Sigmoid colon (tissue), 7 donors: Measurements from ENCODE around the gene ADARB2. TPM values are rescaled to one million over a fixed set of nuclear protein-coding genes. Genes with fewer than 3 reads are reported as not detected.

Experiments
- DNase-seq: peaks from one replicate; pipeline ENCODE4 v3.0.0-alpha.2; 2019
- H3K27ac ChIP-seq, 4 donors: fragments of 200-600 bp; sonication (generic); one replicate each; pipeline ENCODE4 v1.5.1; 2016 to 2019; ENCODE audit warnings: mild to moderate bottlenecking in 1 of 4
- H3K27me3 ChIP-seq, 3 donors: fragments of 200-600 bp; sonication (generic); one replicate each; pipeline ENCODE4 v1.5.1; 2019; ENCODE audit warnings: mild to moderate bottlenecking in 1 of 3
- H3K36me3 ChIP-seq, 4 donors: fragments of 200-600 bp; sonication (generic); one replicate each; pipeline ENCODE4 v1.5.1; 2016 to 2019
- H3K4me1 ChIP-seq, 4 donors: fragments of 200-600 bp; sonication (generic); one replicate each; pipeline ENCODE4 v1.5.1; 2017 to 2019
- H3K4me3 ChIP-seq, 4 donors: fragments of 200-600 bp; sonication (generic); one replicate each; pipeline ENCODE4 v1.5.1; 2017 to 2019; ENCODE audit warnings: mild to moderate bottlenecking in 2 of 4, moderate library complexity in 1 of 4
- H3K9me3 ChIP-seq, 4 donors: fragments of 200-600 bp in 3 of 4; sonication (generic) in 3 of 4; one replicate each; pipeline versions ENCODE4 v1.5.1 to v1.6.1; 2013 to 2019
- CTCF ChIP-seq, 4 experiments: fragments of 450-650 bp in 3 of 4; fragments of 200-600 bp in 1 of 4; IDR thresholded peaks; one replicate each; pipeline ENCODE4 v1.5.1; 2016 to 2019; ENCODE audit warnings: antibody characterized with exemption in 4 of 4, mild to moderate bottlenecking in 3 of 4, moderate library complexity in 2 of 4
- EP300 ChIP-seq, 4 donors: sonication (generic); formaldehyde crosslinking; IDR thresholded peaks; one replicate each; pipeline ENCODE4 v1.6.1; 2017; ENCODE audit warnings: antibody characterized with exemption in 4 of 4
- POLR2A ChIP-seq, 2 donors: fragments of 450-650 bp; IDR thresholded peaks; one replicate each; pipeline ENCODE4 v1.6.1; 2016; ENCODE audit warnings: antibody characterized with exemption in 2 of 2, mild to moderate bottlenecking in 2 of 2, moderate library complexity in 2 of 2
- POLR2AphosphoS5 ChIP-seq, 4 donors: sonication (generic); formaldehyde crosslinking; IDR thresholded peaks; one replicate each; pipeline ENCODE4 v1.6.1; 2017; ENCODE audit warnings: antibody characterized with exemption in 4 of 4
- WGBS, 2 donors: extraction: QIAGEN DNeasy Blood & Tissue Kit; methylation state at CpG; one replicate each; pipeline ENCODE4 v1.1.7; 2013; 5-methylcytosine and 5-hydroxymethylcytosine counted together
- intact Hi-C: fragments of 100-400 bp; cut with DNase I; formaldehyde crosslinking; loops from one replicate; pipeline ENCODE4 v1.15.1; 2023
- polyA plus RNA-seq, 3 donors: library from polyadenylated mRNA; stranded (reverse); fragments of 200-250 nt; gene quantifications; one replicate each; pipeline ENCODE4 v1.2.3, GENCODE V29; 2013
- total RNA-seq, 4 donors: library from RNA; depleted of rRNA; stranded (reverse); fragments of >200 nt; gene quantifications; one replicate each; pipeline ENCODE4 v1.1.0, GENCODE V29; 2016
- donor health status: healthy with polysubstance abuse.
- donor health status: Bipolar disorder and iron deficiency.
- donor health status: healthy.

ADARB2 gene
- total and polyA plus RNA-seq, 7 donors: 0.60 to 5.9 (median 3.5) TPM; not detected in 1

DNA sequence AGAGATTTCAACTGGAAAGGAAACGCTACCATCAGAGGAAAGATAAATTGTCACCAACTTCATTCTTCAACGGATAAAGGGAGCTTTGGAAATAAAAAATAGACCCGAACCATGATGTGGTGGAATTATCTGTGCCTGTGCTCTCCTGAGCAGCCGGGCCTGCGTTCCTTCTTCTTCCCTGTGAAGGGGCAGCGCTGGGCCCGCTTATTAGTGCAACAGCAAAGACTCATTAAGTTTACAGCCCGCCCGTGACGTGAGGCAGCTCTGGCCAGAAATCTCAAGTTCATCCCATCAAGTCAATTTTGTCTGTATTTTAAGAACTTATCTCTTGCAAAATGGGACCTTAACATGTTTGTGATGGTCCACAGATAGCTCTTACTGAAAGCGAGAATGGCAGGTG, 193.7 kb downstream of the ADARB2 start:
- DNase-seq: peak; percentile 48
- 86 to 89% methylated on average over 11 of the region's 11 CpGs for WGBS, 2 donors
- no peaks in the 10 kb centered on the region for H3K27me3 ChIP-seq
- intact Hi-C loops: no loop called here
- H3K4me1 ChIP-seq: no peaks in the 10 kb centered on the region
- no peak overlapping the region for H3K4me3 ChIP-seq
- peaks cover 0 to 5% (median 0%) of the 10 kb centered on the region in 4 donors for H3K9me3 ChIP-seq
- no peaks in the 10 kb centered on the region for H3K36me3 ChIP-seq
- no peak for TF ChIP-seq EP300 (IDR thresholded peaks at IDR 0.05)
- TF ChIP-seq POLR2A (IDR thresholded peaks at IDR 0.05): no peak
- TF ChIP-seq CTCF (IDR thresholded peaks at IDR 0.05): no peak
- no peak for TF ChIP-seq POLR2AphosphoS5 (IDR thresholded peaks at IDR 0.05)
- no peak overlapping the region for H3K27ac ChIP-seq

DNA sequence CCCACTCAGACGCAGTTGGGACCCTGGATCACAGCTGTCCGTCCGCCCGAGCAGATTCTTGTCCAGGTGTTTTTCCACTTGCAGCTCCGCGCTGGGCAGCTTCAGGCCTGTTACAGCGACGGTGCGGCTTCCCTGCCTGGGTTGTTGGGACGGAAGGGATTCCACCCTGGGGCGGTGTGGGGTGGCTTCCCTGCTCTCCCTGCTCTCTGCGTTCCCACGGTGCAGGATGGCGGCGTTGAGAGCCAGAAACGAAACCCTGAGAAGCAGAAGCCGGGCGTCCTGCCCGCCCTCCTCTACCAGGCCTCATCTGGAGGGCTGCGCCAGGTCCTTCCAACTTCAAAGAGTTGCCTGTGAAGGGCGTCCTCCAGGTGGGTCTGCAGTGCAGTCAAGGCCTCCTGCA, 194.4 kb downstream of the ADARB2 start:
- Histone ChIP-seq H3K27me3 (no peaks in the 10 kb centered on the region), H3K4me1 (no peaks in the 10 kb centered on the region), H3K4me3 (no peak overlapping the region), H3K36me3 (no peaks in the 10 kb centered on the region), H3K27ac (no peak overlapping the region), H3K9me3 (peaks cover 0 to under 1% (median 0%) of the 10 kb centered on the region in 4 donors)
- TF ChIP-seq EP300 (IDR thresholded peaks at IDR 0.05): no peak
- no peak for TF ChIP-seq POLR2A (IDR thresholded peaks at IDR 0.05)
- no peak for TF ChIP-seq CTCF (IDR thresholded peaks at IDR 0.05)
- no peak for TF ChIP-seq POLR2AphosphoS5 (IDR thresholded peaks at IDR 0.05)
- peak; percentile 34 for DNase-seq
- 95% methylated on average over 21 of the region's 21 CpGs for WGBS, 2 donors
- intact Hi-C loops: no loop called here

DNA sequence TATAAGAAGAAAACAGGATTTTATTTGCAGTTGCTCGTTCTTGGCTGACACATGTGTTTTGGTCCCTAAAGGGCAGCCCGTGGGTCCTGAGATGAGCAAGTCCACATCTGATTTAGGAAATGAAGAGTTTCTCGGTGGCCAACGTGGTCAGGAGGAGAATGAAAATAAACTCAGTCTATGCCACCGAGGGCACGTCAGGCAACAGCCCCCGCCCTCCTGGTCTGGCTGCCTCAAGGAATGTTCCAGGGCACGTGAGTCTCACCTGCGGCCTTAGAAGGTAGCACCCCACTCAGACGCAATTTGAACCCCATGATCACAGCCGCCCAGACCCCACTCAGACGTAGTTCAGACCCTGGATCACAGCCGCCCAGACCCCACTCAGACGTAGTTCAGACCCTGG, 197.2 kb downstream of the ADARB2 start:
- intact Hi-C loops: no loop called here
- no peaks in the 10 kb centered on the region for H3K9me3 ChIP-seq
- DNase-seq: peak; percentile 27
- H3K27me3 ChIP-seq: no peaks in the 10 kb centered on the region
- H3K4me3 ChIP-seq: no peak overlapping the region
- H3K36me3 ChIP-seq: no peaks in the 10 kb centered on the region
- 80 to 85% methylated on average over 13 to 14 of the region's 14 CpGs for WGBS, 2 donors
- TF ChIP-seq EP300 (IDR thresholded peaks at IDR 0.05): no peak
- no peak for TF ChIP-seq CTCF (IDR thresholded peaks at IDR 0.05)
- no peak for TF ChIP-seq POLR2AphosphoS5 (IDR thresholded peaks at IDR 0.05)
- no peak for TF ChIP-seq POLR2A (IDR thresholded peaks at IDR 0.05)
- H3K4me1 ChIP-seq: no peaks in the 10 kb centered on the region
- no peak overlapping the region for H3K27ac ChIP-seq

GRCh38 chr10:1539216-1539615, 198.1 kb downstream of the ADARB2 start:
- Histone ChIP-seq H3K27me3 (no peaks in the 10 kb centered on the region), H3K4me1 (no peaks in the 10 kb centered on the region), H3K36me3 (no peaks in the 10 kb centered on the region), H3K4me3 (no peak overlapping the region), H3K27ac (no peak overlapping the region), H3K9me3 (no peaks in the 10 kb centered on the region)
- TF ChIP-seq POLR2AphosphoS5 (IDR thresholded peaks at IDR 0.05) (no peak), POLR2A (IDR thresholded peaks at IDR 0.05) (no peak), EP300 (IDR thresholded peaks at IDR 0.05) (no peak), CTCF (IDR thresholded peaks at IDR 0.05) (no peak)
- DNase-seq: peak; percentile 37
- intact Hi-C loops: no loop called here
- WGBS, 2 donors: 73 to 74% methylated on average over 5 of the region's 5 CpGs

DNA sequence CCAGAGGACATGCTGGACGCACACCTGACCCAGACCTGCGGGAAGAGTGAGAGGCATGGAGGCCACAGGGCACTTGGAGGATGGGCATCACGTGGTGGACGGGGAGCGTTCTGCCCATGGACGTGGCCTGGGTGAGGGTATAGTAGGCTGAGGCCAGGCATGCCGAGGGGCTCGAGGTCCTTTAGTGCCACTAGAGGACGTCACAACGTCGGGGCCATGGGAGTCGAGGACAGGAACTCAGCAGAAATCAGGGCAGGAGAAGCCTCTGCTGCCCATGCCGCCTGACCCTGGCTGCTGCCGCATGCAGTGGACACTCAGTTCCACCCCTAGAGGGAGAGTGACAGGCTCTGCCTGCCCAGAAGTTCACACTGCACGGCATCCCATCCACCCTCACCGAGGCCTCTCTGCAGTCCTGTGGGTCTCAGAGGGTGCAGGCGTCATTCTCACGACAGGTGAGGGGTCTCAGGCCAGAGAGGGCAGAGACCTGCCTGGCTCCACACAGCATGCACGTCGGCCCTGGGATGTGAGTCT, 198.7 kb downstream of the ADARB2 start:
- intact Hi-C loops: no loop called here
- no peaks in the 10 kb centered on the region for H3K27me3 ChIP-seq
- H3K36me3 ChIP-seq: no peaks in the 10 kb centered on the region
- no peaks in the 10 kb centered on the region for H3K9me3 ChIP-seq
- 82 to 83% methylated on average over 20 of the region's 20 CpGs for WGBS, 2 donors
- DNase-seq: peak; percentile 60
- no peak for TF ChIP-seq CTCF (IDR thresholded peaks at IDR 0.05)
- TF ChIP-seq POLR2A (IDR thresholded peaks at IDR 0.05): no peak
- no peak for TF ChIP-seq POLR2AphosphoS5 (IDR thresholded peaks at IDR 0.05)
- no peak for TF ChIP-seq EP300 (IDR thresholded peaks at IDR 0.05)
- H3K4me3 ChIP-seq: no peak overlapping the region
- H3K27ac ChIP-seq: no peak overlapping the region
- H3K4me1 ChIP-seq: no peaks in the 10 kb centered on the region
